SK-N-SH treated with all-trans-retinoic acid at 6 μM for 48 hours (cell line): ENCODE results near the gene ULK3.

Source experiments
- ATAC-seq: fragments of 200-7000 bp; cut with Tn5 transposase; 3 replicates; pipeline ENCODE4 v1.9.1; 2020; ENCODE audit warnings: mild to moderate bottlenecking, moderate library complexity
- ARNTL ChIP-seq: fragments of 450-650 bp; formaldehyde crosslinking; IDR thresholded peaks from 2 replicates; pipeline ENCODE4 v1.5.0; 2020; ENCODE audit warnings: low read depth, mild to moderate bottlenecking, moderate library complexity, borderline replicate concordance
- BACH2 ChIP-seq: fragments of 250-450 bp; sonication (Bioruptor Pico); IDR thresholded peaks from 2 replicates; pipeline ENCODE4 v1.9.0; 2021; ENCODE audit warnings: mild to moderate bottlenecking, borderline replicate concordance
- CSDC2 ChIP-seq: fragments of 250-450 bp; sonication (Bioruptor Pico); IDR thresholded peaks from 2 replicates; pipeline ENCODE4 v1.5.0; 2020; ENCODE audit warnings: mild to moderate bottlenecking, moderate library complexity
- ESRRG ChIP-seq: fragments of 250-450 bp; sonication (Bioruptor Pico); IDR thresholded peaks from 2 replicates; pipeline ENCODE4 v1.6.1; 2021; ENCODE audit warnings: mild to moderate bottlenecking
- GLIS3 ChIP-seq: fragments of 250-450 bp; sonication (Bioruptor Pico); IDR thresholded peaks from 2 replicates; pipeline ENCODE4 v1.5.0; 2020; ENCODE audit warnings: mild to moderate bottlenecking, moderate library complexity
- ISL1 ChIP-seq: fragments of 250-450 bp; sonication (Bioruptor Pico); IDR thresholded peaks from 2 replicates; pipeline ENCODE4 v2.1.2; 2022; ENCODE audit warnings: mild to moderate bottlenecking, moderate library complexity
- OSR1 ChIP-seq: fragments of 250-450 bp; sonication (Bioruptor Pico); IDR thresholded peaks from 2 replicates; pipeline ENCODE4 v1.8.0; 2022; ENCODE audit warnings: moderate library complexity, mild to moderate bottlenecking, inconsistent platforms
- PPARA ChIP-seq: fragments of 250-450 bp; sonication (Bioruptor Pico); IDR thresholded peaks from 2 replicates; pipeline ENCODE4 v1.5.0; 2020; ENCODE audit warnings: mild to moderate bottlenecking, borderline replicate concordance
- RARB ChIP-seq: fragments of 250-450 bp; sonication (Bioruptor Pico); IDR thresholded peaks from 2 replicates; pipeline ENCODE4 v1.8.0; 2021; ENCODE audit warnings: mild to moderate bottlenecking, moderate library complexity
- SNAI2 ChIP-seq: fragments of 250-450 bp; sonication (Bioruptor Pico); IDR thresholded peaks from 2 replicates; pipeline ENCODE4 v1.5.0; 2020; ENCODE audit warnings: mild to moderate bottlenecking, moderate library complexity
- TCF4 ChIP-seq: fragments of 250-450 bp; sonication (Bioruptor Pico); IDR thresholded peaks from 2 replicates; pipeline ENCODE4 v1.8.0; 2021; ENCODE audit warnings: mild to moderate bottlenecking, moderate library complexity, borderline replicate concordance
- TOX ChIP-seq: fragments of 250-450 bp; sonication (Bioruptor Pico); IDR thresholded peaks from 2 replicates; pipeline ENCODE4 v1.8.0; 2021; ENCODE audit warnings: mild to moderate bottlenecking, moderate library complexity, borderline replicate concordance
- ZC3H10 ChIP-seq: fragments of 250-450 bp; sonication (Bioruptor Pico); IDR thresholded peaks from 2 replicates; pipeline ENCODE4 v1.5.1; 2021; ENCODE audit warnings: mild to moderate bottlenecking, moderate library complexity
- ZFP3 ChIP-seq: fragments of 250-450 bp; sonication (Bioruptor Pico); IDR thresholded peaks from 2 replicates; pipeline ENCODE4 v1.5.0; 2020; ENCODE audit warnings: mild to moderate bottlenecking, moderate library complexity
- ZFP30 ChIP-seq: fragments of 450-650 bp; formaldehyde crosslinking; IDR thresholded peaks from 2 replicates; pipeline ENCODE4 v1.5.0; 2022; ENCODE audit warnings: mild to moderate bottlenecking, moderate library complexity
- ZNF565 ChIP-seq: fragments of 450-650 bp; formaldehyde crosslinking; conservative IDR thresholded peaks from 2 replicates; pipeline ENCODE4 v1.5.0; 2020; ENCODE audit warnings: low read depth, mild to moderate bottlenecking, moderate library complexity
- ZNF70 ChIP-seq: fragments of 450-650 bp; formaldehyde crosslinking; IDR thresholded peaks from 2 replicates; pipeline ENCODE4 v1.5.0; 2020; ENCODE audit warnings: mild to moderate bottlenecking, moderate library complexity
- ZNF8 ChIP-seq: fragments of 450-650 bp; formaldehyde crosslinking; IDR thresholded peaks from 2 replicates; pipeline ENCODE4 v1.5.0; 2020; ENCODE audit warnings: mild to moderate bottlenecking, moderate library complexity
- TF ChIP-seq, protein P1 (sequence below): fragments of 250-450 bp; sonication (Bioruptor Pico); IDR thresholded peaks from 2 replicates; pipeline ENCODE4 v1.5.1; 2020; ENCODE audit warnings: low read depth, mild to moderate bottlenecking, moderate library complexity
- TF ChIP-seq, protein P2 (sequence below): fragments of 250-450 bp; sonication (Bioruptor Pico); IDR thresholded peaks from 2 replicates; pipeline ENCODE4 v1.5.0; 2020; ENCODE audit warnings: mild to moderate bottlenecking, moderate library complexity
- TF ChIP-seq, protein P3 (sequence below): fragments of 250-450 bp; sonication (Bioruptor Pico); IDR thresholded peaks from 2 replicates; pipeline ENCODE4 v1.5.1; 2021; ENCODE audit warnings: mild to moderate bottlenecking, moderate library complexity

Gene ULK3

DNA sequence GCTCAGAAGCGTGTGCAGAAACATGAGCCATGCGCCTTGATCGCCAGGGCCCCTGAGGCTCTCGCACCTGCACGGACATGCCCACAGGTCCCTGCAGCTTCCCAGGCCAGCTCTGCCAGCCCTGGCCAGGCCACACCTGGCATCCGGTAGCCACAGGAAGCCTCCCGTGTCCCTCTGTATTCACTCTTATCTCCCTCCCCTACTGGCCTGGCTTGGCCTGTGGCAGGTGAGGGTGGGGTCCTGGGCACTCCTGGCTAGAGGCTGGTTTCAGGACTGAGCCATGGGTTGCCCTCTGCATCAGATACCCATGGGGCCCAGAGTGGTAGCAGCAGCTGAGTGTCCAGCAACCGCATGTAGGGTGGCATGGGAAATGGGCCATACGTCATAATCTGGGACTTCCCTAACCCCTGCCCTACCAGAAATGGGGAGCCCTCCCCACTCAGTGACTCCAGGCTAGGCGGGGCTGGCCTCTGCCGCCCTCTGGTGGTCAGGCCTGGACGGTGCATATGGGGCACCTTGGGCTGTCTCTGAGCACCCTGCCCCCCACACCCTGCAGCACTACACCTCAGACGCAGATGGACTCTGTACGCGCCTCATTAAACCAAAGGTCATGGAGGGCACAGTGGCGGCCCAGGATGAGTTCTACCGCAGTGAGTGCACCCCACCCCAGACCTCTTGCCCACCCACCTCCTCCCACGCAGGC, 42.9 kb downstream of the ULK3 start:
- TF ChIP-seq BACH2 (CRISPR knock-in tag) (no peak), TOX (CRISPR knock-in tag) (no peak), ZNF70 (no peak), GLIS3 (CRISPR knock-in tag) (no peak), ZFP30 (no peak)
- peak; percentile 95 for ATAC-seq

DNA sequence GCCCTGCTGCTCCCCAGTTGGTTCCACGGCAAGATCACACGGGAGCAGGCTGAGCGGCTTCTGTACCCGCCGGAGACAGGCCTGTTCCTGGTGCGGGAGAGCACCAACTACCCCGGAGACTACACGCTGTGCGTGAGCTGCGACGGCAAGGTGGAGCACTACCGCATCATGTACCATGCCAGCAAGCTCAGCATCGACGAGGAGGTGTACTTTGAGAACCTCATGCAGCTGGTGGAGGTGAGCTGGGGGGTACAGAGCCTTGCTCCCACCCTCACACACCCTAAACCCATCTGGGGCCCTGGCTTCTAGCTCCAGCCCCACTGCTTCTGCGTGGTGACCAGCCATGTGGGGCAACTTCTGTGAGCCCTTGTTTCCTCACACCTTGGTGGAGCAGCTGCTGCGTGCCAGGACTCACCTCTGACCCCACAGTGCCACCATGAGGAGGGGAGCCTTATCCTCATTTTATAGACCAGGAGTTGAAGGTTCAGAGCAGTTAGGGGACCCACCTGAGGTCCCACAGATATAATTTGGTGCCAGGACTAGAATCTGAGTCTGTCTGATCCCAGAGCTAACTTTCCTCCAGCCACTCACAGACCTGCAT, 43.6 kb downstream of the ULK3 start:
- ATAC-seq = no peak

DNA sequence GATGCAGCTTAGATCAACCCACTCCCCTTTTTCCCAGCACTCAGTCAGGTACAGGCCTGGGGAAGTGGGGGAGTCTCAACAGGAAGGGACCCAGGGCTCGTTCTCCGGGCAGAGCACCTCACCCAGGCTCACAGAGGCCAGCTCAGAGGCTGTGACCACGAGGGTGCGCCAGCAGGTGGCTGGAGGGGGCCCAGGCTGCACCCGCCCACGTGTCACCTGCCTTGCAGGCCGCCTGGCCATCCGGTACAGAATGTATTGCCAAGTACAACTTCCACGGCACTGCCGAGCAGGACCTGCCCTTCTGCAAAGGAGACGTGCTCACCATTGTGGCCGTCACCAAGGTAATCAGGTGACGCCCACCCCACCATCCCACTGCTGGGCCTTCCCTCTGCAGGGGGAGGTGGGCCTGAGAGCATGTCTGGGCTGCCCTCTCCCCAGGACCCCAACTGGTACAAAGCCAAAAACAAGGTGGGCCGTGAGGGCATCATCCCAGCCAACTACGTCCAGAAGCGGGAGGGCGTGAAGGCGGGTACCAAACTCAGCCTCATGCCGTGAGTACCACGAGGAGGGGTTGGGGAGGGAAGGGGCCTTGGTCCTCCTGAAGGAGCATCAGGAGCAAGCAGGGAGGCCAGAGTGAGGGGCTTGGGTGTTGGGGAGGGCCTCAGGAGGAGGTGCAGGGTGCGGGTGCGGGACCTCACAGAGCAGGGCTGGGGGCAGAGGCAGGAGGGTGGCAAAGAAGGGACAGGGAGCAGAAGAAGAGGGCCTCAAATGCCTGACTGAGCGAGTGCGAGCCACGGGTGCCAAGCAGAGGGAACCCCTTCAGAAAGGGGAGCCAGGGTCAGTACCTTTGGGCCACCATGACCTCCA, 44.3 kb downstream of the ULK3 start:
- ATAC-seq = no peak
- TF ChIP-seq ARNTL (CRISPR knock-in tag) (no peak), RARB (no peak), ZFP3 (CRISPR knock-in tag) (no peak), BACH2 (CRISPR knock-in tag) (no peak), ZFP30 (no peak), ESRRG (CRISPR knock-in tag) (no peak), CSDC2 (CRISPR knock-in tag) (no peak), ZNF70 (no peak), TCF4 (CRISPR knock-in tag) (no peak), ZNF8 (CRISPR knock-in tag) (no peak), GLIS3 (CRISPR knock-in tag) (no peak), ISL1 (CRISPR knock-in tag) (no peak), SNAI2 (no peak), ZC3H10 (CRISPR knock-in tag) (no peak)
- TF ChIP-seq, protein P1, sequence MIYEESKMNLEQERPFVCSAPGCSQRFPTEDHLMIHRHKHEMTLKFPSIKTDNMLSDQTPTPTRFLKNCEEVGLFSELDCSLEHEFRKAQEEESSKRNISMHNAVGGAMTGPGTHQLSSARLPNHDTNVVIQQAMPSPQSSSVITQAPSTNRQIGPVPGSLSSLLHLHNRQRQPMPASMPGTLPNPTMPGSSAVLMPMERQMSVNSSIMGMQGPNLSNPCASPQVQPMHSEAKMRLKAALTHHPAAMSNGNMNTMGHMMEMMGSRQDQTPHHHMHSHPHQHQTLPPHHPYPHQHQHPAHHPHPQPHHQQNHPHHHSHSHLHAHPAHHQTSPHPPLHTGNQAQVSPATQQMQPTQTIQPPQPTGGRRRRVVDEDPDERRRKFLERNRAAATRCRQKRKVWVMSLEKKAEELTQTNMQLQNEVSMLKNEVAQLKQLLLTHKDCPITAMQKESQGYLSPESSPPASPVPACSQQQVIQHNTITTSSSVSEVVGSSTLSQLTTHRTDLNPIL (CRISPR knock-in tag) = no peak
- TF ChIP-seq, protein P2, sequence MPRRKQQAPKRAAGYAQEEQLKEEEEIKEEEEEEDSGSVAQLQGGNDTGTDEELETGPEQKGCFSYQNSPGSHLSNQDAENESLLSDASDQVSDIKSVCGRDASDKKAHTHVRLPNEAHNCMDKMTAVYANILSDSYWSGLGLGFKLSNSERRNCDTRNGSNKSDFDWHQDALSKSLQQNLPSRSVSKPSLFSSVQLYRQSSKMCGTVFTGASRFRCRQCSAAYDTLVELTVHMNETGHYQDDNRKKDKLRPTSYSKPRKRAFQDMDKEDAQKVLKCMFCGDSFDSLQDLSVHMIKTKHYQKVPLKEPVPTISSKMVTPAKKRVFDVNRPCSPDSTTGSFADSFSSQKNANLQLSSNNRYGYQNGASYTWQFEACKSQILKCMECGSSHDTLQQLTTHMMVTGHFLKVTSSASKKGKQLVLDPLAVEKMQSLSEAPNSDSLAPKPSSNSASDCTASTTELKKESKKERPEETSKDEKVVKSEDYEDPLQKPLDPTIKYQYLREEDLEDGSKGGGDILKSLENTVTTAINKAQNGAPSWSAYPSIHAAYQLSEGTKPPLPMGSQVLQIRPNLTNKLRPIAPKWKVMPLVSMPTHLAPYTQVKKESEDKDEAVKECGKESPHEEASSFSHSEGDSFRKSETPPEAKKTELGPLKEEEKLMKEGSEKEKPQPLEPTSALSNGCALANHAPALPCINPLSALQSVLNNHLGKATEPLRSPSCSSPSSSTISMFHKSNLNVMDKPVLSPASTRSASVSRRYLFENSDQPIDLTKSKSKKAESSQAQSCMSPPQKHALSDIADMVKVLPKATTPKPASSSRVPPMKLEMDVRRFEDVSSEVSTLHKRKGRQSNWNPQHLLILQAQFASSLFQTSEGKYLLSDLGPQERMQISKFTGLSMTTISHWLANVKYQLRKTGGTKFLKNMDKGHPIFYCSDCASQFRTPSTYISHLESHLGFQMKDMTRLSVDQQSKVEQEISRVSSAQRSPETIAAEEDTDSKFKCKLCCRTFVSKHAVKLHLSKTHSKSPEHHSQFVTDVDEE (CRISPR knock-in tag) = no peak

More for the DNA sequence above, 43.6 kb downstream of the ULK3 start:
- TF ChIP-seq OSR1 (CRISPR knock-in tag) (no peak), BACH2 (CRISPR knock-in tag) (no peak), ZFP3 (CRISPR knock-in tag) (no peak), ARNTL (CRISPR knock-in tag) (no peak)
- TF ChIP-seq, protein P1 (CRISPR knock-in tag) = no peak
- TF ChIP-seq, all 23 proteins: peak for 0

DNA sequence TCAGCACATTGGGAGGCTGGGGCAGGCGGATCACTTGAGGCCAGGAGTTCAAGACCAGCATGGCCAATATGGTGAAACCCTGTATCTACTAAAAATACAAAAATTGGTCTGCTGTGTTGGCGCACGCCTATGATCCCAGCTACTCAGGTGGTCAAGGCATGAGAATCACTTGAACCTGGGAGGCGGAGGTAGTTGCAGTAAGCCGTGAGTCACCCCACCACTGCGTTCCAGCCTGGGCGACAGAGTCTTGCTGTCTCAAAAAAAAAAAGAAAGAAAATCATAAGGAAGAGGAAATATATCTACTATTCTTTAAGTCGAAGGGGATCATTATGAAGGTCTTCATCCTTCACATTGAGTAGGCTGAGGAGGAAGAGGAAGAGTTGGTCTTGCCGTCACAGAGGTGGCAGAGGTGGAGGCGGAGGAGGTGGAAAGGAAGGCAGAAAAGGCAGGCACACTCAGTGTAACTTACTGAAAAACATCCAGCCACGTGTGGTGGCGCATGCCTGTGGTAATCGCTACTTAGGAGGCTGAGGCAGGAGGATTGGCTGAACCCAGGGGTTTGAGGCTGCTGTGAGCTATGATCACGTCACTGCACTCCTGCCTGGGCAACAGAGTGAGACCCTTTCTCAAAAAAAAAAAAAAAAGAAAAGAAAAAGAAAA, 46.9 kb downstream of the ULK3 start:
- ATAC-seq = no peak
- TF ChIP-seq ZFP3 (CRISPR knock-in tag) (no peak), ISL1 (CRISPR knock-in tag) (no peak), GLIS3 (CRISPR knock-in tag) (no peak), ZNF565 (CRISPR knock-in tag) (no peak), ZC3H10 (CRISPR knock-in tag) (no peak), TOX (CRISPR knock-in tag) (no peak), ARNTL (CRISPR knock-in tag) (no peak), RARB (no peak), PPARA (CRISPR knock-in tag) (no peak)
- TF ChIP-seq, protein P1 (CRISPR knock-in tag) = no peak
- TF ChIP-seq, protein P3, sequence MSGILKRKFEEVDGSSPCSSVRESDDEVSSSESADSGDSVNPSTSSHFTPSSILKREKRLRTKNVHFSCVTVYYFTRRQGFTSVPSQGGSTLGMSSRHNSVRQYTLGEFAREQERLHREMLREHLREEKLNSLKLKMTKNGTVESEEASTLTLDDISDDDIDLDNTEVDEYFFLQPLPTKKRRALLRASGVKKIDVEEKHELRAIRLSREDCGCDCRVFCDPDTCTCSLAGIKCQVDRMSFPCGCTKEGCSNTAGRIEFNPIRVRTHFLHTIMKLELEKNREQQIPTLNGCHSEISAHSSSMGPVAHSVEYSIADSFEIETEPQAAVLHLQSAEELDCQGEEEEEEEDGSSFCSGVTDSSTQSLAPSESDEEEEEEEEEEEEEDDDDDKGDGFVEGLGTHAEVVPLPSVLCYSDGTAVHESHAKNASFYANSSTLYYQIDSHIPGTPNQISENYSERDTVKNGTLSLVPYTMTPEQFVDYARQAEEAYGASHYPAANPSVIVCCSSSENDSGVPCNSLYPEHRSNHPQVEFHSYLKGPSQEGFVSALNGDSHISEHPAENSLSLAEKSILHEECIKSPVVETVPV (CRISPR knock-in tag) = no peak
- TF ChIP-seq, protein P2 (CRISPR knock-in tag) = no peak
